ENCODE data around the gene NUP93. TPM values are rescaled to one million over a fixed set of nuclear protein-coding genes. Genes with fewer than 3 reads are reported as not detected.

Gene NUP93
- total RNA-seq, 1 experiment from 2014 or later, result 165 TPM

DNA sequence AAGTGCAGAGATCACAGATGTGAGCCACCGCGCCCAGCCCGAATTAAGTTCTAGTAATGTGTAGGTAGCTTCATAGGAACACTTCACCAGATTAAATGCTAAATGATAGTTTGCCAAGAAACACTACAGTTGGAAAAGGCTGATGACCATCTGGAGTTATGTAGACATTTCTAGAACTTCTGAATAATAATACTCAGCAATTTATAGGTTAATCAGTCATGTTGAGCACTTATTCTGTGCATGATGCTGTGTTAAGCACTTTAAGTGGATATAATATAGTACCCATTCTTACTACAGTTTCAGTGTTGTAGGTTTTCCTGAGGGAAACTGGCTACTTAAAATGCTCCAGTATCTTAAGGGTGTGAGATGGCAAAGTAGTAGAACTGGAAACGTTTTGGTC lies 45.2 kb downstream of the NUP93 start:
- Histone ChIP-seq H3K4me1 (ENCODE audit: insufficient read depth, low read length) (peaks cover 8% of the 10 kb centered on the region; the same call in 1 of the 2 replicates), H3K79me1 (ENCODE audit: insufficient read depth, low read depth, low read length, poor library complexity, severe bottlenecking) (peaks cover 2% of the 10 kb centered on the region), H4K8ac (replicated peaks; ENCODE audit: insufficient read length, low read depth, low read length) (no peak overlapping the region), H3K18ac (ENCODE audit: insufficient read length, low read depth, low read length) (no peak overlapping the region), H4K91ac (ENCODE audit: insufficient read length, low read depth, low read length) (no peak overlapping the region), H4K5ac (ENCODE audit: insufficient read length, low read depth, low read length) (no peak overlapping the region), H2BK20ac (ENCODE audit: low read depth, low read length, poor library complexity, severe bottlenecking) (no peak overlapping the region), H2BK120ac (ENCODE audit: low read depth, low read length, poor library complexity, severe bottlenecking) (no peak overlapping the region), H2AK5ac (ENCODE audit: insufficient read length, low read length) (no peak overlapping the region), H3K27ac (ENCODE audit: insufficient read length, low read depth, low read length) (no peak overlapping the region), H2BK15ac (ENCODE audit: low read depth, low read length) (no peak overlapping the region), H3K27me3 (ENCODE audit: insufficient read depth, low read length) (no peaks in the 10 kb centered on the region), H3K23ac (ENCODE audit: insufficient read length, low read depth, low read length) (no peak overlapping the region), H4K20me1 (ENCODE audit: control insufficient read depth, insufficient read depth, insufficient read length) (no peaks in the 10 kb centered on the region), H3K56ac (ENCODE audit: insufficient read length, low read depth, low read length) (no peak overlapping the region), H3K9me3 (ENCODE audit: control insufficient read depth, low read depth, low read length) (no peaks in the 10 kb centered on the region), H3T11ph (ENCODE audit: low read length) (no peak overlapping the region), H2BK12ac (ENCODE audit: insufficient read length, low read depth, low read length) (no peak overlapping the region), H3K4ac (ENCODE audit: low read depth, low read length) (no peak overlapping the region), H3K4me2 (ENCODE audit: insufficient read depth, insufficient read length, low read length) (no peak overlapping the region), H2AFZ (ENCODE audit: low read length) (no peak overlapping the region), H3K79me2 (ENCODE audit: insufficient read depth, low read length) (no peaks in the 10 kb centered on the region; the same call in 1 of the 2 replicates), H3K23me2 (ENCODE audit: insufficient read length, low read depth, low read length, poor library complexity, severe bottlenecking) (no peaks in the 10 kb centered on the region), H3K14ac (ENCODE audit: insufficient read depth, low read length) (no peak overlapping the region), H2BK5ac (ENCODE audit: insufficient read length, low read length) (no peak overlapping the region), H3K9ac (ENCODE audit: extremely low read depth, insufficient read length, low read length) (no peak overlapping the region)
- Mint-ChIP-seq H3K27me3 (ENCODE audit: low read depth) (no peaks in the 10 kb centered on the region), H3K4me1 (peaks cover 23 to 35% of the 10 kb centered on the region in 2 experiments), H3K9me3 (no peaks in the 10 kb centered on the region), H3K4me3 (no peak overlapping the region), H3K27ac (no peak overlapping the region; a peak in 2 of 7 replicates), H3K36me3 (ENCODE audit: insufficient read depth in 1 of 3, low read depth in 3 of 3) (no peaks in the 10 kb centered on the region)
- no CpG with 5 or more reads among the region's 4 CpGs for WGBS (ENCODE audit: extremely low coverage, insufficient read length, low lambda C conversion rate)
- TF ChIP-seq, protein P1, sequence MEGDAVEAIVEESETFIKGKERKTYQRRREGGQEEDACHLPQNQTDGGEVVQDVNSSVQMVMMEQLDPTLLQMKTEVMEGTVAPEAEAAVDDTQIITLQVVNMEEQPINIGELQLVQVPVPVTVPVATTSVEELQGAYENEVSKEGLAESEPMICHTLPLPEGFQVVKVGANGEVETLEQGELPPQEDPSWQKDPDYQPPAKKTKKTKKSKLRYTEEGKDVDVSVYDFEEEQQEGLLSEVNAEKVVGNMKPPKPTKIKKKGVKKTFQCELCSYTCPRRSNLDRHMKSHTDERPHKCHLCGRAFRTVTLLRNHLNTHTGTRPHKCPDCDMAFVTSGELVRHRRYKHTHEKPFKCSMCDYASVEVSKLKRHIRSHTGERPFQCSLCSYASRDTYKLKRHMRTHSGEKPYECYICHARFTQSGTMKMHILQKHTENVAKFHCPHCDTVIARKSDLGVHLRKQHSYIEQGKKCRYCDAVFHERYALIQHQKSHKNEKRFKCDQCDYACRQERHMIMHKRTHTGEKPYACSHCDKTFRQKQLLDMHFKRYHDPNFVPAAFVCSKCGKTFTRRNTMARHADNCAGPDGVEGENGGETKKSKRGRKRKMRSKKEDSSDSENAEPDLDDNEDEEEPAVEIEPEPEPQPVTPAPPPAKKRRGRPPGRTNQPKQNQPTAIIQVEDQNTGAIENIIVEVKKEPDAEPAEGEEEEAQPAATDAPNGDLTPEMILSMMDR (conservative IDR thresholded peaks at IDR 0.05), result no peak
- DNase-seq, result no peak

Measured in H9 (cell line).